ENCODE results near the gene PGS1.
A peak's percentile ranks its signal among the peaks of the same experiment; 100 is the strongest.

The PGS1 gene

DNA sequence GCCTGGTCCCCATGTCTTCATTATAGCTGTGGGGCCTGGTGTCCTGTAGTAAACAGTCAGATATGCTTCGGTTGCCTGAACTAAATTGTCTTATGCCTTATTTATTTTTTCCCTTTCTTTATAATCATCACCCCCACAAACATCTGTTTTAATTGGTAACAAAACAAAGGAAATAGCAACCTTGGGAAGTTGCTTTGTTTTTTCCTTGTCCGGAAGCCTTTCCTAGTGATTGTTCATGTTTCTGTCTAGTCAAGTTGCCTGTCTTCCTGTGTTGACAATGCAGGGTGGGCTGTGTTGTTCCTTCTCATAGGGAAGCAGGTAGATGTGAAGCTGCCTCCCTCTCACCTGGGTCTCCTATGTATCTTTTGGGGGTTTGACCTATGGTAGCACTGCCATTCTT lies 16.7 kb downstream of the PGS1 start:
- TF ChIP-seq POLR2A (IDR thresholded peaks at IDR 0.05; ENCODE audit: low read depth, low read length), result no peak
- DNase-seq (ENCODE audit: insufficient read length, low spot score) (no peak), FAIRE-seq (no peak)

DNA sequence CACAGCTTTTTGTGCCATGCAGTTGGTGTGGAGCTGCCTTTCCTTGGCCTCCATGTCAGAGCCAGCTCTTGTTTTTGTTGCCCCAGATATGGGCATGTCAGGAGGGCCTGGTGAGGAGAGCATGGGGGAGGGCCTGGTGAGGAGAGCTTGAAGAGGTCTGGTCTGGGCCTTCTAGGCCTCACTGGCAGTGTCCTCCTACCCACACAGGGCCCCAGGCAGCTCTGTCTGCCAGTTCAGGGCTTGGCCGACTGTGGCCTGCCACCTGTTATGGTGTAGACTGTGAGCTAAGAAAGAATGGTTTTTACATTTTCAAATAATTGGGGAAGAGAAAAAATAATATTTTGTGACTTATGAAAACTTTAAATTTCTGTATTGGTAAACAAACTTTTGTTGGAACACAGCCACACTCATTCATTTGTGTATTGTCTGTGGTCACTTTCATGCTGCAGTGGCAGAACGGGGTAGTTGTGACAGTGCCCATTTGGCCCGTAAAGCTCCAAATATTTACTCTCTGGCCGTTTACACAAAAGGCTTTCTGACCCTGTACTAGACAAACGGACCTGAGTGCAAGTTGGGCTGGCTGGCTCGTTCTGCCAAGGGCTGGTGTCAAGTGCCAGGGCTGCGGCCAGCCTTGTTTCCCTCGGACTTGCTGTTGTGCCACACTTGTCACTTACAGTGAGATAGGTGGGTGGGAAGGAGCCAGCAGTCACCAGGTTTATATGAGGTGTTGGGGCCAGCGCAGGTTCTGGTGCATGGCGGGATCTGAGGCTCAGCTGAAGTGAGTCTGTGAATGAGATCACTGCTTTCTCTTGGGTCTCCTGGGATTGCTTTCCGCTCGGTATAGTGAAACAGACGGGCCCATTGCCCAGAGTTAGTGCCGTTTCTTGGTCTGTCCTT lies 18.2 kb downstream of the PGS1 start:
- no peak for TF ChIP-seq POLR2A (IDR thresholded peaks at IDR 0.05; ENCODE audit: low read depth, low read length)
- DNase-seq (ENCODE audit: insufficient read length, low spot score) (no peak), FAIRE-seq (no peak)

DNA sequence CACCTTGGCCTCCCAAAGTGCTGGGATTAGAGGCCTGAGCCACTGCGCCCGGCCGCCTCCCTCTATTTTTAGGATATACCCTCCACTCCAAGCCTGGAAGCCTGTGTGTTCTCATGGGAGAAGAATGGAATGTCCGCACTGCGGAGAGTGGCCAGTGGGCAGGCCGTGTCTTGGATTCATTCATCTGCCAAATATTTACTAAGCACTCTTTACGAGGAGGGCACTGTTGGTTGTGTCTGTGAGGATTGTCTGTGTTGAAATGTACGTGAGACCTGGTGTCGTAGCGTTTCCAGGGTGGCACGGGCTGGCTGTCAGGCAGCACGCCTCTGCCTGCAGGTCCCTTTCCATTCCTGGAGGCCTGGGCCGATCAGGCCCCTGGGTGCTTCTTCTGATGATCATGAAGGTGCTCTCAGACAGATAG lies 19.2 kb downstream of the PGS1 start:
- TF ChIP-seq POLR2A (IDR thresholded peaks at IDR 0.05; ENCODE audit: low read depth, low read length), result no peak
- DNase-seq (ENCODE audit: insufficient read length, low spot score) (no peak), FAIRE-seq (no peak)

DNA sequence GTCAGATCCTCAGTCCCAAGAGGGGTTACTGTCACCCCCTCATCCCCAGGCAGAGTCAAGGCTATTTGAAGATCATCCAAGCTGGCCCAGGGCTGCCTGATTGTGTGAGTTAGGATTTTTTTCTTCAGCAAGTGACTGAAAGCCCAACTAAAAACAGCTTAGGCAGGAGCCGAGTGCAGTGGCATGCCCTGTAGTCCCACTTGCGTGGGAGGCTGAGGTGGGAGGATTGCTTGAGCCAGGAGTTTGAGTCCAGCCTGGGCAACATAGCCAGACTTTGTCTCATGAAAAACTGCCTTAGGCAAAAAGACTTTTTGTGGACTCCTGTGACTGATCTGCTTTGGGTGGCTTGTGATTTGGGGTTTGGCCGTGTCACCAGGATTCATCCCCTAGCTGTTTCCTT lies 19.9 kb downstream of the PGS1 start:
- DNase-seq (ENCODE audit: insufficient read length, low spot score) (no peak), FAIRE-seq (no peak)
- TF ChIP-seq POLR2A (IDR thresholded peaks at IDR 0.05; ENCODE audit: low read depth, low read length), result no peak

DNA sequence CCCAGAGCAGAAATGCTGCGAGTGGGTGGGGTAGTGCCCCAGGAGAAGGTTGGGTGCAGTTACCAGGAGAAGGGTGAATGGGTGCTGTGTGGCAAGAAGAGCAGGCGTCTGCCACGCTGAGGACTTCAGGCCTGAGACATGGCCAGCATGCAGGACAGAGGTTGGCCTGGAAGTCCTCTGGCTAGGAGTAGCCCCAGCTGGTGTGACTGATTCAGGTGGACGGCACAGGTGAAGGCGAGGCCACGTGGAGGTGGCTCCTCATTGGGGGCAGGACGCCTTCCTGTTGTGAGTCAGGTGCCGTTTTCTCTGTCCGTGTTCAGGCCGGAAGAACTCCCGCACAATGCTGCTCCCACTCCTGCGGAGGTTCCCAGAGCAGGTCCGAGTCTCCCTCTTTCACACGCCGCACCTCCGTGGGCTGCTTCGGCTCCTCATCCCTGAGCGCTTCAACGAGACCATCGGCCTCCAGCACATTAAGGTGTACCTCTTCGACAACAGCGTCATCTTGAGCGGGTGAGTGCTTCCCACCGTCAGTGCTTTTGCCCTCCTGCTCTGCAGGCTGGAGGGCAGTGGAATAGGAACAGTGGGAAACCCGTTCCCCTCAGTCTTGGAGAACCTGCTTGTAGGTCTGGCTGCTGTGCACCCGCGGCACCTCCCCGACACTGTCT lies 20.7 kb downstream of the PGS1 start:
- DNase-seq (ENCODE audit: insufficient read length, low spot score) (no peak), FAIRE-seq (no peak)
- TF ChIP-seq POLR2A (IDR thresholded peaks at IDR 0.05; ENCODE audit: low read depth, low read length), result no peak

DNA sequence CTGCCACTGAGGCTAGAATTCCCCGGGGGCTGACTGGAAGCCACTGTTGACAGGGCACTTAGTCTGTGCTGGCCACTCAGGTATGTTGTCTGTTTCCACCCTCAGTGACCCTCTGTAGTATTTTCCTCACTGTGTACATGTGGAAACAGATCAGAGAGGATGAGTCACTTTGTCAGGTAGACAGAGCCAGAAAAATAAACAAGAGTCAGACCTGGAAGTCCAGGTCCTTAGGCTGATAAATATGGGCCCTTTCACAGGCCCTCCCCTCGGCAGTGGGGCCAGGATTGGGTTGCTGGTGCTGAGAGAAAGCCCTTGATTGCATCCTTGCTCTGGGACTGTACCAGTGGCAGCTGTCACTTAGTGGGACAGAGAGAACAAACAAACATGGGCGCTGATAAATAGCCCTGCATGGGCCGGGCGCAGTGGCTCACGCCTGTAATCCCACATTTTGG lies 21.3 kb downstream of the PGS1 start:
- FAIRE-seq, result no peak

DNA sequence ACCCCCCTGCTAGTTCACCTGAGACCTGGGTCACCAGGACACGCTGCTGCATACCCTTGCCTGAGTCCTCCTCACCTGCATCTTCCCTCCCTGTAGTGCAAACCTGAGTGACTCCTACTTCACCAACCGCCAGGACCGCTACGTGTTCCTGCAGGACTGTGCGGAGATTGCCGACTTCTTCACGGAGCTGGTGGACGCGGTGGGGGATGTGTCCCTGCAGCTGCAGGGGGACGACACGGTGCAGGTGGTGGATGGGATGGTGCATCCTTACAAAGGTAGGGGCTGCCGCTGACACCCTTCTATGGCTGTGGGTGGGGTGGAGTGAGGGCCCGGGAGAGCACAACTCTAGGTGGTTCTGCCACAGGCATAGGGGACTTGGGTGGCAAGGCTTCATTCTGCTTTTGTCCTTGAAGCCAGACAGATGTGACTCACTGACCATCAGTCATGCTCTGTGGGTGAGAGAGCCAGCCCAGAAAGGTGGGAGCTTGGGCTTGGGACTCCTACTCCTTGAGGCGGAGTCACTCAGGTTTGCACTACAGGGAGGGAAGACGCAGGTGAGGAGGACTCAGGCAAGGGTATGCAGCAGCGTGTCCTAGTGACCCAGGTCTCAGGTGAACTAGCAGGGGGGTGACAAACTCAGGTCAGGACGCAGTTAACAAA lies 22.3 kb downstream of the PGS1 start:
- 0 out of 2 replicates have a peak, but pooled peaks have one; percentile 16 for TF ChIP-seq POLR2A (IDR thresholded peaks at IDR 0.05; ENCODE audit: low read depth, low read length)
- FAIRE-seq (no peak), DNase-seq (ENCODE audit: insufficient read length, low spot score) (no peak)

More for the DNA sequence above, 21.3 kb downstream of the PGS1 start:
- TF ChIP-seq POLR2A (IDR thresholded peaks at IDR 0.05; ENCODE audit: low read depth, low read length), result no peak
- DNase-seq (ENCODE audit: insufficient read length, low spot score), result no peak

DNA sequence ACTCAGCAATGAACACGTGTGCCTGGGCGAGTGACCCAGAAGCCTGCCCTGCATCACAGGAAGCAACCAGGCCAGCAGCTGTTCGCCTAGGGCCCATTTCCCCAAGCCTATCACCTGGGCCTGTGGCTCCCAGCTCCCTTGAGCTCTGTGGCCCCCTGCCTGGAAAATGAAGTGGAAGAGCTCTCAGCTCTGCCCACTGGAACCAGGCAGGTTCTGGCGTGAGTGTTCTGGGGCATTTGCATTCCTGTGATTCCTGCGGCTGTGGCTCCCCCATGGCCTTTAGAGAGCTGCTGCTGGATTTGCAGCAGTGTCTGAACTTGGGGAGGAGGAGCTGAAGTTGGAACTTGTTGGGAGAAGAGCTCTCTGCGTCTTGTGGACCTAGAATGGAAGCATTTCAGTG lies 22.8 kb downstream of the PGS1 start:
- no peak for DNase-seq (ENCODE audit: insufficient read length, low spot score)
- no peak for TF ChIP-seq POLR2A (IDR thresholded peaks at IDR 0.05; ENCODE audit: low read depth, low read length)
- FAIRE-seq, result no peak

DNA sequence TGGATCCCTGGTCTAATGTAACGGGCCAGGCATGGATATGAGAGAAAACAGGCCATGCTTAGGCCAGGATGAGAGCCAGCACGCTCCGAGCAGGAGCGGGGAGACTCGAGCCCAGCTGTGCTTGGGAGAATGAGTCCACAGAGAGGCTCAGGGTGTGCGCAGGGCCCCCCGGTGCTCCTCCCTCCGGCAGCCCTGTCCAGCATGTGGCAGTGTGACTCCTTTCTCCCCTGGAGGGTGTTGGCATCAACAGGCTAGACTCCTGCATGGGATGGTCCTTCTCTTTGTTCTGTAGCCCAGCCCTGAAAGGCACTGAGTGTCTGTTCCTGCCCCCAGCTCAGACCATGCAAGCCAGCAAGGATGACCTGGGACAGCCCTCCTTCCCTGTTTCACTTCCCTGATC lies 23.4 kb downstream of the PGS1 start:
- no peak for TF ChIP-seq POLR2A (IDR thresholded peaks at IDR 0.05; ENCODE audit: low read depth, low read length)
- FAIRE-seq, result no peak
- DNase-seq (ENCODE audit: insufficient read length, low spot score), result no peak

DNA sequence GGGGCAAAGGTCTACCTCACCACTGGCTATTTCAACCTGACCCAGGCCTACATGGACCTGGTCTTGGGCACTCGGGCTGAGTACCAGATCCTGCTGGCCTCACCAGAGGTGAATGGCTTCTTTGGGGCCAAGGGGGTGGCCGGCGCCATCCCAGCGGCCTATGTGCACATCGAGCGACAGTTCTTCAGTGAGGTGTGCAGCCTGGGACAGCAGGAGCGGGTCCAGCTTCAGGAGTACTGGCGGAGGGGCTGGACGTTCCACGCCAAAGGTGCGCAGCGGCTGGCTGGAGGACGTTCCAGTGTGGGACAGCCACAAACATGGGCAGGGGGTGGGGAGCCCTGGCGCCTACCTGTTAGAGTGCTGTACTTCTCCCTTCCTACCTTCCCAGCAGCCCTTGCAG lies 25.4 kb downstream of the PGS1 start:
- FAIRE-seq (no peak), DNase-seq (ENCODE audit: insufficient read length, low spot score) (no peak)
- no peak for TF ChIP-seq POLR2A (IDR thresholded peaks at IDR 0.05; ENCODE audit: low read depth, low read length)

DNA sequence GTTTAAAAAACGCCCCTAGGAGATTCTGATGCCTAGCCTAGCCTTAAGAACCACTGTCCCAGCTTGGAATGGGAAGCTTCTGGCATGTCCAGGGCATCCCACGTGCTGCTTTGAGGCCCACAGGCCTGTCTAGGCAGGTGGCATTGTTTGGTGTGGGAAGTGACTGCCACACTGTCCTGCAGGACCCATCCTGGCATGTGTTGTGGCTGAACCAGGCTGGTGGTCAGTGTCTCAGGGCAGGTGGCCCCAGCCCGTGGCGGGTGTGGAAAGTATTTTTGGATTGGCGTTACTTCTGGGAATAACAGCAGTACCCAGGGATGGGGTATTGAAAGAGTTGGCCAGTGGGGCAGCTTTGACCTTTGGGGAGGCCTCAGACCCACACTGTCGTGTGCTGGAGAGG lies 27.9 kb downstream of the PGS1 start:
- no peak for FAIRE-seq
- TF ChIP-seq POLR2A (IDR thresholded peaks at IDR 0.05; ENCODE audit: low read depth, low read length), result no peak
- DNase-seq (ENCODE audit: insufficient read length, low spot score), result no peak

DNA sequence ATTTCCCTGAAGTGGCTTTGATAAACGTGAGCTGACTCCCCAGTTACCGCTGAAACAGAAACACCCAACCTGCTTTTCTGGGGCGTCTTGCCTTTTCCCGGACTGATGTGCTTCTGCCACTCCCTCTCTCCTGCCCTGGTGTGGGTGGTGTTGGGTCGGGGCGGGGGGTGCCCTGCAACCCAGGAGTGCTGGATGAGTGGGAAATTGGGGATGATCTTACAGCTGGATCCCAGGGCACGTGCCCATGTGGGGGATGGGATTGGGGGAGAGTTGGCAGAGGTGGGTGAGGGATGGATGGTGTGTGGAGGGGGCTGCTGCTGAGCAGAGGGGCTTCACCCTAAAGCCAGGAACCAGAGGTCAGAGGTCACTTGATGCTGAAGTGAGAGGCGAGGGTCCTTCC lies 28.5 kb downstream of the PGS1 start:
- TF ChIP-seq POLR2A (IDR thresholded peaks at IDR 0.05; ENCODE audit: low read depth, low read length), result no peak
- DNase-seq (ENCODE audit: insufficient read length, low spot score), result no peak
- no peak for FAIRE-seq

DNA sequence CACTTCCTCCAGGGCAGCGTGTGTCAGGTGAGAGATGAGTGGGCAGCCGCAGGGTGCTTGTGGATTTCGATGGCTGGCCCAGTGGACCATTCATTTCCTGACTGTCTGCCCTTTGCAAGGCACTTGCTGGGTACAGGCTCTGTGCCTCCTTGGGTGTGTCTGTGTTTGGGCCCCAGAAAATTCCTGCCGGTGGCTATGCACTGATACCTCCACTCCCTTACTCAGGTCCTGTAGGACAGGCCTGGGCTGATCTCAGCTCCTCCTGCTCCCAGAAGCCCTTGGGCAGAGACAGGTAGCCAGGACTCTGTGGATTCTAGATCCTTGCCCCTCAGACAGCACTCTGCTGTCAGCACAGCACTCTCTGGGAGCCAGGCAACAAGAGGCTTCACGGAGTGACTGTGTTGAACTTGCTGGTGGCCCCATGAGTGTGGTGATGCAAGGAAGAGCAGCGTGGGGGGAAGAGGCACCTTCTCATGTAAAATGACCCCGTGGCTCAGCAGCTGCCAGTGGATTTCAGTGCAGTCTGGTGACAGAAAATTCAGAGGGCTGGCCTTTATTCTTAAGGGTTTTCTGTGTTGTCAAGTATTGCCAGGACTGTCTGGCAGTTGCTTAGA lies 29.0 kb downstream of the PGS1 start:
- DNase-seq (ENCODE audit: insufficient read length, low spot score) (no peak), FAIRE-seq (no peak)
- TF ChIP-seq POLR2A (IDR thresholded peaks at IDR 0.05; ENCODE audit: low read depth, low read length), result no peak

DNA sequence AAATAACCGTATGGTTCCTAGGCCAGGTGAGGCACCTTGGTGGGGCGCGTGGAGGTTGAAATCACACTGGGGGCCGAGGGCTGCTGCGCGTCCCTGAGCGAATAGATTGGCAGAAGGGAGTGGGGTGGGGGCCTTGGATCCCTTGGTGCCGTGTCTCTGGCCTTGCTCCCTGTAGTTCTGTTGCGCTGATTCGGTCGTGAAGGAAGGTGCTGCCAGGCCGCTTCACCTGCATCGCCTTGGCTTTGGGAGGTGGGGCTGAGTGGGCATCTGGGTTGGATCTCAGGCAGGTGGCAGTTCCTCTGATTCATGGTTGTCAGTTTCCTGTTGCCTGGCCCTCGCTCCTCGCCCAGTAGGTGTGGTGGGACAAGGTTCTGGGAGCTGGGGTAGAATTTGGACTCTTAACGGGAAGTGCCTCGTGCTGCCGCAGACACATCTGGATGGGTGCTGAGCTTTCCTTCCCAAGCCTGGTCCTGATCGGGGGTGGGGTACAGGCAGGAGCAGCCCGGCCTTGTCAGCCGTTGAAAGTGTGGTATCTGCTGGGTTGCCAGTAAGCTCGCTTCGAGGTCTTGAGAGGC lies 30.1 kb downstream of the PGS1 start:
- DNase-seq (ENCODE audit: insufficient read length, low spot score) (no peak), FAIRE-seq (no peak)
- TF ChIP-seq POLR2A (IDR thresholded peaks at IDR 0.05; ENCODE audit: low read depth, low read length), result no peak

All from H54 (cell line).